Middle frontal gyrus (tissue), 1 donor: ENCODE results near the gene WSB1.
A peak's percentile ranks its signal among the peaks of the same experiment; 100 is the strongest.
"Not testable (repeated sequence)": the region's sequence is repeated elsewhere in the genome, so short reads cannot be mapped to it uniquely, and the experiment has no call there.

Source experiments
- DNase-seq: peaks from one replicate; pipeline ENCODE4 v3.0.0-alpha.2; 2015; ENCODE audit warnings: low spot score; ENCODE audit errors: extremely low spot score

Gene WSB1

GRCh38 chr17:27279132-27279531, 14.8 kb upstream of the WSB1 start:
- not testable (repeated sequence) for DNase-seq

- no peak for DNase-seq
Observed at GRCh38 chr17:27280527-27280926, 13.4 kb upstream of the WSB1 start.

GRCh38 chr17:27281438-27281837, 12.5 kb upstream of the WSB1 start:
- DNase-seq: no peak

GRCh38 chr17:27282054-27282551, 11.8 kb upstream of the WSB1 start:
- DNase-seq: no peak

DNA sequence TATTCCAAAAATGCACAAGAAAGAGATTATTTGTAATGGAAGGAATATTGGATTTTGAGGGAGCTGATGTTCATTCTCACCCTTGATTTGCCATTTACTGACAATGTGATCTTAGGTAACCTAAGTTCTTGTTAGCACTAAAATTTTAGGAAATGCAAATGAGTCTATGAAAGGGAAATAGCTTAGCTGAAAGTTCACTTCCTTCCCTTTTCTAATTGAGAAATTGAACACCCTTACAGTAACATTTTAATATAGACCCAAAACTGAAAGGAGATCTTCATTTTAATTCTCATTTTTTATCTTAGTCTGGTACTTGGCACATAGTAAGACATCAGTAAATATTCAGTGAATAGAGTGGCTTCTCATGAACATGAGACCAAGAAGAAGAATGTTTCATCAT, 10.9 kb upstream of the WSB1 start:
- no peak for DNase-seq

- no peak for DNase-seq
Observed at GRCh38 chr17:27283751-27284150, 10.2 kb upstream of the WSB1 start.

DNA sequence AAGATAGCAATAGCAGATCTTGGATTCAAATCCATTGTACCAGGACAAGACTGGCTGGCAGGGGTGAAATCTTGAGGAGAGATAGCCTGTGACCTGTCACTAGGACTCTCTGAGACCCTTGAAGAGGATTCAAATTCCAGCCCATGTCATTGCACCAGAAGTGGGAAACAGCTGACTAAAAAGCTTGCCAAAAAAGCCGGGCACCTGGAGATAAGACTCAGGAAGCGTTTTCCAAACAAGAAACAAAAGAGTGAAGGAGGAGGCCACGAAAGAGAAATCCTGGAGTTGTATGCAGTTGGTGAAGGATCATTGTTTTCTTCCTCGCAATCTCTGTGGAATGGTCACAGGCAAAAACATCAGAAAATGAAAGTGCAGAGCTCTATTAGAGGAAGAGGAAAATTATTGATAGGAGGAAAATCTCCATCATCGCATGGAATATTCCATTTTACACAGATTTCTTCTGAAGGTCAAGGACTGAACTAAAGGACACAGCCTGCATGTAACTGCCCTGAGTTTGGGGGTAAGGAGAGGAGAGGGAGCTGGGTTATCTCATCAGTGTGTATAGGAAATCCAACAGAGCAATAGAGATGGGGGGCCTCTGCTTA, 9.0 kb upstream of the WSB1 start:
- DNase-seq: no peak

DNA sequence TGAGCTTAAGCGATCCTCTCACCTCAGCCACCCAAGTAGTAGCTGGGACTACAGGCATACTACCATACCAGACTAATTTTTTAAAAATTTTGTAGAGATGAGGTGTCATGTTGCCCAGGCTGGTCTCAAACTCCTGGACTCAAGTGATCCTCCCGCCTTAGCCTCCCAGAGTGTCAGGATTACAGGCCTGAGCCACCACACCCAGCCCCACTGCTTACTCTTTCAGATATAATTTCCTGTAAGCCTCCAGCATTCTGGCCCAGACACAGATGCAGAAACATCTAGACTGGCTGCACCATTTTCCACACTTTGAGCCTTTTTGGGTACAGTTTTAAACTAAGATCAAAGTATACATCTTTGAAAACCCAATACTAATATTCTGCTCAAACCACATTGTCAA, 8.4 kb upstream of the WSB1 start:
- no peak for DNase-seq

GRCh38 chr17:27288183-27288582, 5.7 kb upstream of the WSB1 start:
- no peak for DNase-seq

GRCh38 chr17:27289856-27290255, 4.1 kb upstream of the WSB1 start:
- no peak for DNase-seq

DNA sequence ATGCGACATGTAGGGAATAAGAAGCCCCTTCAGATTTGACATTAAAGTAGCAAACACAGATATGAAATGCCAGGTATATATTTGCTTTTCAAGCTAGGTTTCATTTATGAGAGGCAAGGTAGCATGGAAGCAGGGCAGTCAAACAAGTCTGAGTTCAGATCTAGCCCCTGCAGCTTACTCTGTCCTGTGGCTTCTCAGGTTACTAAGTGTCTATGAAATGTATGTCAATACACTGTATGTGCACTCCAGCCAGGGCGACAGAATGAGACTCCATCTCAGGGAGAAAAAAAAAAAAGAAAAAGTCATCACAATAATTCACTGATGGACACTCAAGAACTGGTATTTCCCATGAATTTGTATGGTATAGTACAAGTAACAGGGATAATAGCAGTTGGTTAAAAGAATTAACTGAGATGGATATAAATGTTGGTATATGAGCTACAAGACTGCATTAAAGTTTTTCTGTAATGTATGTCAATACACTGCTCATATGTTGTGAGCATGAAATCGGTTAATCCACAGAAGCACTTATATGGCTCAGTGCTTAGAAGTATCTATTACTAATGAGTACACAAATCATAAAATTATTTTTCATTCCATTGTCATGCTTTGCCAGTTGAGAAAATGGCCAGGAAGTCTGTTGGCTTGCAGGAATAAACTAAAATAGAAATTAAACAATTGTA, 2.9 kb upstream of the WSB1 start:
- no peak for DNase-seq

GRCh38 chr17:27293359-27293897, 486 bp upstream of the WSB1 start:
- no peak for DNase-seq

- peak; percentile 16 for DNase-seq
Observed at GRCh38 chr17:27294689-27295630, 1.0 kb downstream of the WSB1 start.

DNA sequence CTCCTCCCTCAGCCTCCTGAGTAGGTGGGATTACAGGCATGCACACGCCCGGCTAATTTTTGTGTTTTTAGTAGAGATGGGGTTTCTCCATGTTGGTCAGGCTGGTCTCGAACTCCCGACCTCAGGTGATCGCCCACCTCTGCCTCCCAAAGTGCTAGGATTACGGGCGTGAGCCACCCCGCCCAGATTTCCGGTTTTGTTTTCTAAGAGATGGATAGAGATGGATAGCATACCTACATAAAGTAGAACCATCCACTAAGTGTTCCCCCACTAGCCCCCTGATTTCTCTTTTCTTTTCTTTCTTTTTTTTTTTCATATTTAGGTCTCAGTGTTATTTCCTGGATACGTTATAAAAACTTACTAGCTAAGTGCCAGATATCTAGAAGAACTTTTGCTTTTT, 2.0 kb downstream of the WSB1 start:
- DNase-seq: no peak

GRCh38 chr17:27296428-27296979, 2.6 kb downstream of the WSB1 start:
- DNase-seq: no peak

GRCh38 chr17:27299384-27300049, 5.6 kb downstream of the WSB1 start:
- no peak for DNase-seq

- DNase-seq: no peak
Observed at GRCh38 chr17:27303734-27304133, 9.8 kb downstream of the WSB1 start.

- DNase-seq: no peak
Observed at GRCh38 chr17:27306276-27306835, 12.4 kb downstream of the WSB1 start.

DNA sequence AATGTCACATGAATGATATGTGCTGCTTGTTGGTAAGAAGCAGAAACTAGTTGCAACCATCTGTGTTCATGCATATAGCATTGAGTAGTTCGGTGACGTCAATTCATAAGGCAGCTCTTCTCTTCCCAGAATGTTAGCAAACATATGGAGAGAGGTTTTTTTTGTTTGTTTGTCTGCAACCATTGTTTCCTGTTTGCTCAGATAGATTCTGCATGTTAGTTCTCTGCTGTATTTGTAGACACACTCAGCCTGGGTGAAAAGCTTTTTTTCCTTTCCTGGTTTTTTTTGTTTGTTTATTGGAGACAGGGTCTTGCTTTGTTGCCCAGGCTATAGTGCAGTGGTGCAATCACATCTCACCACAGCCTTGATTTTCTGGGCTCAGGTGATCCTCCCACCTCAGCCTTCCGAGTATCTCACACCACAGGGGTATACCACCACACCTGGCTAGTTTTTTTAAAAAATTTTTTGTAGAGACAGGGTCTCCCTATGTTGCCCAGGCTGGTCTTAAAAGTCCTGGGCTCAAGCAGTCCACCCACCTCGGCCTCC, 16.7 kb downstream of the WSB1 start:
- DNase-seq: no peak

- no peak for DNase-seq
Observed at GRCh38 chr17:27313301-27313700, 19.4 kb downstream of the WSB1 start.
